Vagina (tissue), 2 donors: ENCODE measurements around the gene CPA1.

ENCODE experiments used
- POLR2A ChIP-seq, 2 donors: fragments of 450-650 bp; IDR thresholded peaks; one replicate each; pipeline ENCODE4 v1.6.1; 2017; ENCODE audit warnings: antibody characterized with exemption in 2 of 2, mild to moderate bottlenecking in 2 of 2, moderate library complexity in 2 of 2
- TF ChIP-seq, protein P1 (sequence below), 3 experiments: fragments of 450-650 bp in 2 of 3; fragments of 200-600 bp in 1 of 3; sonication (generic) in 1 of 3; IDR thresholded peaks; one replicate each; pipeline ENCODE4 v1.5.1; 2017 to 2019; ENCODE audit warnings: antibody characterized with exemption in 3 of 3, mild to moderate bottlenecking in 2 of 3, moderate library complexity in 2 of 3

DNA sequence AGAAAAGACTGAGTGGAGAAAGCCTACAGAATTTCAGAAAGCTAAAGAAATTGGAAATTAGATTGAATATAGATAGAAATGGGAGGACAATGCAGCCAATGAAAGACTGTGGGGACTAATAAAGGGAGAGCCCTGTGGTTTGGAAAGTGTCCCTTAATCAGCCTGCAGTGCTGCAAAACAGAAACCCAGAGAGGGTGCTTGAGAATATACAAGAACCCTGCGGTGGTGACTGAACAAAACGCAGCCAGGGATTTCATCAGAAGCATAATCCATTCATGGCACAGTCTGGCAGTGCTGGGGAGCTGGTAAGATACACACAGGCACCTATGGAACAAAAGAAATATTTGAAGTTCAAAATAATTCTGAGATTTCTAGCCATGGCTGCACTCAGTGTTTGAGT is 41.4 kb downstream of the CPA1 start:
- TF ChIP-seq, protein P1, sequence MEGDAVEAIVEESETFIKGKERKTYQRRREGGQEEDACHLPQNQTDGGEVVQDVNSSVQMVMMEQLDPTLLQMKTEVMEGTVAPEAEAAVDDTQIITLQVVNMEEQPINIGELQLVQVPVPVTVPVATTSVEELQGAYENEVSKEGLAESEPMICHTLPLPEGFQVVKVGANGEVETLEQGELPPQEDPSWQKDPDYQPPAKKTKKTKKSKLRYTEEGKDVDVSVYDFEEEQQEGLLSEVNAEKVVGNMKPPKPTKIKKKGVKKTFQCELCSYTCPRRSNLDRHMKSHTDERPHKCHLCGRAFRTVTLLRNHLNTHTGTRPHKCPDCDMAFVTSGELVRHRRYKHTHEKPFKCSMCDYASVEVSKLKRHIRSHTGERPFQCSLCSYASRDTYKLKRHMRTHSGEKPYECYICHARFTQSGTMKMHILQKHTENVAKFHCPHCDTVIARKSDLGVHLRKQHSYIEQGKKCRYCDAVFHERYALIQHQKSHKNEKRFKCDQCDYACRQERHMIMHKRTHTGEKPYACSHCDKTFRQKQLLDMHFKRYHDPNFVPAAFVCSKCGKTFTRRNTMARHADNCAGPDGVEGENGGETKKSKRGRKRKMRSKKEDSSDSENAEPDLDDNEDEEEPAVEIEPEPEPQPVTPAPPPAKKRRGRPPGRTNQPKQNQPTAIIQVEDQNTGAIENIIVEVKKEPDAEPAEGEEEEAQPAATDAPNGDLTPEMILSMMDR (IDR thresholded peaks at IDR 0.05): no peak
- TF ChIP-seq POLR2A (IDR thresholded peaks at IDR 0.05): no peak
